ENCODE measurements around the gene TRPM8. TPM values are rescaled to one million over a fixed set of nuclear protein-coding genes. Genes with fewer than 3 reads are reported as not detected.

The TRPM8 gene
- polyA plus RNA-seq, 2 of the 4 experiments (the other 2 are of a cell fraction), result 0.25 to 0.97 TPM

- WGBS (ENCODE audit: missing lambda C conversion rate), result 83% methylated on average over 6 of the region's 6 CpGs
- ChIA-PET CTCF (interaction anchor here (0.7 to 5.6 kb wide), 7 partner anchors 27 to 574 kb away, joined by 3 to 60 read pairs (median 15); no protein-coding TSS in a partner anchor), POLR2A (interaction anchor here (1.1 to 1.7 kb wide), 3 partner anchors 119 to 522 kb away, joined by 3 to 7 read pairs (median 4); partner anchors contain the start of gene HJURP)
- DNase-seq (ENCODE audit: low read depth in 1 of 2, low spot score in 1 of 2) (no peak), ATAC-seq (no peak), FAIRE-seq (no peak)
- Histone ChIP-seq H3K9me3 (no peaks in the 10 kb centered on the region), H3K4me1 (peaks cover 56% of the 10 kb centered on the region), H3K4me3 (no peak overlapping the region), H3K4me2 (peak overlapping the region; percentile 68), H3K27ac (peak overlapping the region; percentile 84 to 98)
- TF ChIP-seq FOSL2 (IDR thresholded peaks at IDR 0.05) (no peak), FOSL2 (CRISPR knock-in tag; IDR thresholded peaks at IDR 0.05) (no peak), MYC (IDR thresholded peaks at IDR 0.05; ENCODE audit: borderline replicate concordance, low read length) (no peak), NR3C1 (IDR thresholded peaks at IDR 0.05) (no peak), CHD2 (IDR thresholded peaks at IDR 0.05; ENCODE audit: low read length, partially characterized antibody) (no peak), FOSB (CRISPR knock-in tag; IDR thresholded peaks at IDR 0.05) (no peak), HOXB5 (CRISPR knock-in tag; IDR thresholded peaks at IDR 0.05) (no peak)
These were observed 56.6 kb downstream of the TRPM8 start for GRCh38 chr2:233973786-233974185.

GRCh38 chr2:233974530-233975071 lies 57.4 kb downstream of the TRPM8 start:
- Histone ChIP-seq H3K4me2 (peak overlapping the region; percentile 68), H3K27ac (peak overlapping the region; percentile 84 to 98), H3K4me3 (no peak overlapping the region), H3K4me1 (peaks cover 62% of the 10 kb centered on the region), H3K9me3 (no peaks in the 10 kb centered on the region)
- CTCF ChIA-PET, result interaction anchor here (0.6 to 5.6 kb wide), 16 partner anchors 19 to 1142 kb away, joined by 3 to 60 read pairs (median 8); partner anchors contain the start of gene ARL4C
- DNase-seq (ENCODE audit: low read depth in 1 of 2, low spot score in 1 of 2) (peak; percentile 93 to 98), FAIRE-seq (peak; percentile 97), ATAC-seq (peak; percentile 92)
- POLR2A ChIA-PET, result interaction anchor here (1.0 to 1.7 kb wide), 6 partner anchors 117 to 905 kb away, joined by 3 to 7 read pairs (median 4); partner anchors contain the start of genes ARL4C and HJURP
- TF ChIP-seq RAD21 (conservative IDR thresholded peaks at IDR 0.05 in 1 of 2, IDR thresholded peaks at IDR 0.05 in 1 of 2) (peak; percentile 32 to 62), GATA3 (IDR thresholded peaks at IDR 0.05; ENCODE audit: borderline replicate concordance) (peak; percentile 92), ATOH8 (CRISPR knock-in tag; IDR thresholded peaks at IDR 0.05; ENCODE audit: low read depth) (0 out of 2 replicates have a peak, but pooled peaks have one; percentile 72), POLR2A (IDR thresholded peaks at IDR 0.05; ENCODE audit: low read length) (no peak), EP300 (IDR thresholded peaks at IDR 0.05) (peak; percentile 92 to 95; a peak in 4 of 5 replicates), BCL3 (IDR thresholded peaks at IDR 0.05) (peak; percentile 90), MAFK (IDR thresholded peaks at IDR 0.05; ENCODE audit: partially characterized antibody) (peak; percentile 37), CEBPB (IDR thresholded peaks at IDR 0.05) (peak; percentile 26 to 69; a peak in 2 of 4 replicates), MAZ (IDR thresholded peaks at IDR 0.05; ENCODE audit: borderline replicate concordance, low read depth, low read length) (no peak), HES2 (IDR thresholded peaks at IDR 0.05) (peak; percentile 22; the same call in 1 of the 2 replicates), MAX (IDR thresholded peaks at IDR 0.05) (peak; percentile 95), ESRRA (IDR thresholded peaks at IDR 0.05; ENCODE audit: borderline replicate concordance, low read length) (peak; percentile 50; the same call in 1 of the 2 replicates), NR3C1 (IDR thresholded peaks at IDR 0.05) (no peak), CHD2 (IDR thresholded peaks at IDR 0.05; ENCODE audit: low read length, partially characterized antibody) (no peak), JUNB (IDR thresholded peaks at IDR 0.05) (peak; percentile 99), FOSL2 (IDR thresholded peaks at IDR 0.05) (peak; percentile 98), FOSL2 (CRISPR knock-in tag; IDR thresholded peaks at IDR 0.05) (peak; percentile 99), E2F6 (IDR thresholded peaks at IDR 0.05; ENCODE audit: borderline replicate concordance, low read depth) (peak; percentile 36; the same call in 1 of the 2 replicates), PBX3 (IDR thresholded peaks at IDR 0.05) (peak; percentile 89), HMGXB4 (CRISPR knock-in tag; IDR thresholded peaks at IDR 0.05; ENCODE audit: borderline replicate concordance) (no peak), SMC3 (IDR thresholded peaks at IDR 0.05) (peak; percentile 63), JUN (IDR thresholded peaks at IDR 0.05) (peak; percentile 92 to 98; a peak in 4 of 5 replicates)
- WGBS (ENCODE audit: missing lambda C conversion rate), result 2% methylated on average over 4 of the region's 4 CpGs
